Activated CD8-positive, alpha-beta T cell treated with anti-CD3 and anti-CD28 coated beads for 36 hours (primary cell): ENCODE measurements around the gene PITX2. TPM values are rescaled to one million over a fixed set of nuclear protein-coding genes. Genes with fewer than 3 reads are reported as not detected.

ENCODE experiments used
- ATAC-seq: fragments of 200-7000 bp; cut with Tn5 transposase; one replicate; pipeline ENCODE4 v1.10.0; 2021; ENCODE audit warnings: mild to moderate bottlenecking, moderate library complexity
- CTCF ChIA-PET: fragments of 350-600 bp; sonication (Branson Sonifier 250); formaldehyde crosslinking; loops from one replicate; lab custom pipeline; 2021; ENCODE audit warnings: antibody characterized with exemption; lab: Charles Lee
- POLR2A ChIA-PET: fragments of 350-600 bp; sonication (Branson Sonifier 250); formaldehyde crosslinking; loops from one replicate; lab custom pipeline; 2021; ENCODE audit warnings: antibody characterized with exemption; lab: Charles Lee
- DNase-seq: peaks from one replicate; pipeline ENCODE4 v3.0.0-alpha.2; 2020
- H3K27ac Mint-ChIP-seq: one replicate; pipeline ENCODE4 v1.8.0; 2021; ENCODE audit warnings: mild to moderate bottlenecking, mixed read lengths
- H3K27me3 Mint-ChIP-seq: one replicate; pipeline ENCODE4 v1.8.0; 2021; ENCODE audit warnings: mixed read lengths
- H3K36me3 Mint-ChIP-seq: one replicate; pipeline ENCODE4 v1.8.0; 2021; ENCODE audit warnings: low read depth, mixed read lengths
- H3K4me1 Mint-ChIP-seq: one replicate; pipeline ENCODE4 v1.8.0; 2021; ENCODE audit warnings: low read depth, mixed read lengths
- H3K4me3 Mint-ChIP-seq: one replicate; pipeline ENCODE4 v1.8.0; 2021; ENCODE audit warnings: mild to moderate bottlenecking, moderate library complexity, mixed read lengths
- H3K9me3 Mint-ChIP-seq: one replicate; pipeline ENCODE4 v1.8.0; 2021; ENCODE audit warnings: mixed read lengths
- intact Hi-C: fragments of 100-400 bp; cut with micrococcal nuclease; formaldehyde crosslinking; loops from one replicate; pipeline ENCODE4 v1.10.0; 2022
- total RNA-seq, 2 experiments: library from RNA; stranded (reverse); gene quantifications; one replicate each; pipeline ENCODE4 v1.2.3, GENCODE V29; 2021
- TF ChIP-seq, protein P1 (sequence below): fragments of 200-600 bp; IDR thresholded peaks from one replicate; pipeline ENCODE4 v1.8.0; 2022; ENCODE audit warnings: antibody characterized with exemption, mild to moderate bottlenecking

PITX2 gene
- total RNA-seq, 2 experiments from 2014 or later, result not detected

DNA sequence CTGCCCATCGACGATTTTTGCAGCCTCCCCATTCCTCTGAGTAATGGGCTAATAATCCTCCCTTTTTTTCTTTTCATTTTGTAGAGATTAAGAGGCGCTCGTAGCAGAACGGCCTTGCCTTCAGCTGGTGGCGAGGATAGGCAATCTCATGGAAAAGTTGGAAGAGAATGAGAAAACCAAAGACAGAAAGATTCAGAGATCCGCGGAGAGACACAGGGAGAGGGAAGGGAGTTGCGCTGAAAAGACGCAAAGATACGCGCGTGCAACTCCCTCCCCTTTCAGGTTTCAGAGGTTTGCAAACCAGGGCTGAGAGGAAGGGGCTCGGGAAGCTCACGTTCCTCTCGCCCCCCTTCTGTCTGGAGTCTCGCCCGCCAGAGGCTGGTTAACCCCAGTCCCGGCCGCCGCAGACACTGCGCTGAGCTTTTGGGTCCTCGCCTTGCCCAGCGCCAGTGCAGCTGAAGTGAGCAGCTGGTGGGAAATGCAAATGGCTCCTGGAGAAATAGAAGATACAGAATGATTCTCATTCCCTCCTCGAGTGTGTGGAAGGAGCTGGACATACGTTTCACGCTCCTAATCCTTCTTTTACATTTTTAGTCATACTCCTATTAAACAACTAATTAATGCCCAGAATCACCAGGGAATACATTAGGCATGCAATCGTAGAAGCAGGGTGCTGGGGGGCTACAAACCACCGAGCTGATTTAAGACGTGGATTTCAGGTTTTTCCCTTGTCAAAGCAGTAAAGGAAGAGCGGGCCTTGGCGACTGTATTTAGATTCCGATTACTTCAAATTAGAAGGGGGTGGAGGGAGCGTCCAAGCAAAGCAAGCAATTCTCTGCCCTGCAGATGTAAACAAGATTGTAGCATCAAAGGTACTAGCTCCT, 16.6 kb upstream of the PITX2 start:
- Mint-ChIP-seq H3K36me3 (no peaks in the 10 kb centered on the region), H3K4me3 (no peak overlapping the region), H3K27ac (no peak overlapping the region), H3K4me1 (no peaks in the 10 kb centered on the region), H3K27me3 (peaks cover 78% of the 10 kb centered on the region), H3K9me3 (peaks cover 3% of the 10 kb centered on the region)
- ChIA-PET POLR2A (no interaction called here), CTCF (interaction anchor here (1.1 to 1.7 kb wide), 2 partner anchors 12 to 19 kb away, joined by 3 to 5 read pairs; no protein-coding TSS in a partner anchor)
- DNase-seq (no peak), ATAC-seq (no peak)
- intact Hi-C loops, result loop anchor here (10.0 kb wide), 1 partner anchor 1875 kb away; the partner anchor contains the start of gene NEUROG2
- TF ChIP-seq, protein P1, sequence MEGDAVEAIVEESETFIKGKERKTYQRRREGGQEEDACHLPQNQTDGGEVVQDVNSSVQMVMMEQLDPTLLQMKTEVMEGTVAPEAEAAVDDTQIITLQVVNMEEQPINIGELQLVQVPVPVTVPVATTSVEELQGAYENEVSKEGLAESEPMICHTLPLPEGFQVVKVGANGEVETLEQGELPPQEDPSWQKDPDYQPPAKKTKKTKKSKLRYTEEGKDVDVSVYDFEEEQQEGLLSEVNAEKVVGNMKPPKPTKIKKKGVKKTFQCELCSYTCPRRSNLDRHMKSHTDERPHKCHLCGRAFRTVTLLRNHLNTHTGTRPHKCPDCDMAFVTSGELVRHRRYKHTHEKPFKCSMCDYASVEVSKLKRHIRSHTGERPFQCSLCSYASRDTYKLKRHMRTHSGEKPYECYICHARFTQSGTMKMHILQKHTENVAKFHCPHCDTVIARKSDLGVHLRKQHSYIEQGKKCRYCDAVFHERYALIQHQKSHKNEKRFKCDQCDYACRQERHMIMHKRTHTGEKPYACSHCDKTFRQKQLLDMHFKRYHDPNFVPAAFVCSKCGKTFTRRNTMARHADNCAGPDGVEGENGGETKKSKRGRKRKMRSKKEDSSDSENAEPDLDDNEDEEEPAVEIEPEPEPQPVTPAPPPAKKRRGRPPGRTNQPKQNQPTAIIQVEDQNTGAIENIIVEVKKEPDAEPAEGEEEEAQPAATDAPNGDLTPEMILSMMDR, result no peak

DNA sequence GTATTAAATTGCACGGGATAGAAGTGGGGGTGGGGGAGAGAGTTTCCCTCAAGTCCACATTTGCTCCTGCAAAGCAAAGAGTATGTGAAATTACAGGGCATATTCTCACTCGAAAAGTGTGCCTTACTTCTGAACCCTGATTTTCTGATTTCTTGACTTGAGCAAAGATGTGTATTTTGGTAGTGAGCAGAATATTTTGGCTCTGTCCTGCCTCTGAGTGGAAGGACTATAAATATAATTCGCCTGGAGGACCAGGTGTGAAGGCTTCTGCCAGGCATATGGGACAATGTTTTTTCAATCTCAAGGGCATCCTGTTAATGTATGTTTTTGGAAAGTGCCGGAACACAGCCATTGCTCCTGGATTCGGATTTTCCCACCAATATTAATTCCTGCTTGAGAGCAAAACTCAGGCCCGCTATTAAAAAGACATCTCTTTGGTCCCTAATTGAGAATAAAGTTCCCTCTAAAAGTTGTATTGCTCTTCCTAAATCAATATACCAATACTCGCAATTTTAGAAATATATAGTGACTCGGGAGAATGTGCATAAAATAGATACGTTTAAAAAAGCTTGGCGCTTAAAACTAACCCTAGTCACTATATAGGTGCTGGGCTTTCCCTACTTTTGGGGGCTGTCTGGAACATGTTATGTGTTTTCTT, 15.3 kb upstream of the PITX2 start:
- TF ChIP-seq, protein P1, result no peak
- ATAC-seq, result no peak
- no peaks in the 10 kb centered on the region for H3K4me1 Mint-ChIP-seq
- H3K27me3 Mint-ChIP-seq, result peaks cover 80% of the 10 kb centered on the region
- H3K36me3 Mint-ChIP-seq, result no peaks in the 10 kb centered on the region
- ChIA-PET CTCF (no interaction called here), POLR2A (no interaction called here)
- intact Hi-C loops, result loop anchor here (10.0 kb wide), 1 partner anchor 1877 kb away; the partner anchor contains the start of gene NEUROG2
- H3K27ac Mint-ChIP-seq, result no peak overlapping the region
- H3K4me3 Mint-ChIP-seq, result no peak overlapping the region
- DNase-seq, result no peak
- peaks cover 3% of the 10 kb centered on the region for H3K9me3 Mint-ChIP-seq

DNA sequence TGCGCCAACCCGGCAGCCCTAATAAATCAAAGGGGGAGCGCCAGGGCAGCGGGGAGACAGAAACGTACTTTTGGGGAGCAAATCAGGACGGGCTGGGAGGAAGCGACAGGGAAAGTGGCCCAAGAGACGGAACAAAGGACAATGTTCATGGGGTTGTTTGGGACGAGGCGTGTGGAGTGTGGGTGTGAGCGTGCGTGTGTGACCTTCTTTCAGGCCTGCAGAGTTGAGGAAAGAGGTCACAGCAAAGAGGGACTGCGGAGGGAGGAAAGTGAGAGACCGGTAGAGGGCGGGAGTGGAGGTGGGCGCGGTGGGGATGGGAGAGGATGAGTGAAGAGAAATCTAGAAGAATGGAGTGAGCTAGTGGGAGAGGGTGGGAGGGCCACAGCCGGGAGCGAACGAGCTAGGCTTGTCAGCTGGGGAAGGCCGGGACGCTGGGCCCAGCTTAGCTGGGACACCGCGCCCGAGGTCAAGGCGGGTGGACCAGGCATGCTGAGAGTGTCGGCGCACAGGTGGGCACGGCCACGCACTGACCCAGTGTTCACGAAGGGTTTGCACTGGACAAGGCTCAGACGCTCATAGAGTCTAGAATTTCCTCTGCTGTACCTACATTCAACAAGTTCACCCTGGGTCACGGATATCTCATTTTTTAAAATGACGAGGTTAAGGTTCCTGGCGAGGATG, 14.7 kb upstream of the PITX2 start:
- Mint-ChIP-seq H3K9me3 (peaks cover 3% of the 10 kb centered on the region), H3K4me3 (no peak overlapping the region), H3K36me3 (no peaks in the 10 kb centered on the region), H3K27me3 (peaks cover 84% of the 10 kb centered on the region), H3K27ac (no peak overlapping the region), H3K4me1 (no peaks in the 10 kb centered on the region)
- no peak for DNase-seq
- ChIA-PET CTCF (no interaction called here), POLR2A (no interaction called here)
- intact Hi-C loops, result loop anchor here (10.0 kb wide), 1 partner anchor 1877 kb away; the partner anchor contains the start of gene NEUROG2
- TF ChIP-seq, protein P1, result no peak
- no peak for ATAC-seq

DNA sequence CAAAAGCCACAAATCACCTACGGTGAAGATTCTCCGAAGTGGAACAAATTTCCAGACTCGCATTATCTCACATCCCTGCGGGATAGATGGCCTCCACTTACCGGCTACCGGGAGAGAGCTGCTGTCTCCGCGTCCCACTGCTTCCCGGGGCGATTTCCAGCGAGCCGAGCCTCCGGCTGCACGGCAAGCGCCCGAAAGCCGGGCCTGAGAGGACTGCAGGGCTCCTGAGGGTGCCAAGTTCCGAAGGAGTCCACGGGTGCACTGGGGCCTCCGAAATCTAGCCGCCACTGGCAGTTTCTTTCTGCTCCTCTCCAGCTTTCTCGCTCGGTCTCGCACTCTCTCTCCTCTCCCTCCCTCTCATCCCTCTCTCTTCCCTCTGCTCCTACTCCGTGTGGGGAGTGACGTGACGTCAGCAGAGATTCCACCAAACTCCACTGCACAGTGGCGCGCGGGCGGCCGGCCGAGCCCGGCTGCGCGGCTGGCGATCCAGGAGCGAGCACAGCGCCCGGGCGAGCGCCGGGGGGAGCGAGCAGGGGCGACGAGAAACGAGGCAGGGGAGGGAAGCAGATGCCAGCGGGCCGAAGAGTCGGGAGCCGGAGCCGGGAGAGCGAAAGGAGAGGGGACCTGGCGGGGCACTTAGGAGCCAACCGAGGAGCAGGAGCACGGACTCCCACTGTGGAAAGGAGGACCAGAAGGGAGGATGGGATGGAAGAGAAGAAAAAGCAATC, 14.0 kb upstream of the PITX2 start:
- Mint-ChIP-seq H3K36me3 (peaks cover 4% of the 10 kb centered on the region), H3K4me3 (no peak overlapping the region), H3K27me3 (peaks cover 86% of the 10 kb centered on the region), H3K4me1 (peaks cover 5% of the 10 kb centered on the region), H3K27ac (no peak overlapping the region), H3K9me3 (peaks cover 5% of the 10 kb centered on the region)
- POLR2A ChIA-PET, result no interaction called here
- intact Hi-C loops, result loop anchor here (10.0 kb wide), 1 partner anchor 1878 kb away; the partner anchor contains the start of gene NEUROG2
- ATAC-seq, result no peak
- TF ChIP-seq, protein P1, result no peak
- CTCF ChIA-PET, result interaction anchor here (1.2 kb wide), 1 partner anchor 17 kb away, joined by 4 read pairs; no protein-coding TSS in a partner anchor
- no peak for DNase-seq
